ENCODE results near the gene HHAT.

DNA sequence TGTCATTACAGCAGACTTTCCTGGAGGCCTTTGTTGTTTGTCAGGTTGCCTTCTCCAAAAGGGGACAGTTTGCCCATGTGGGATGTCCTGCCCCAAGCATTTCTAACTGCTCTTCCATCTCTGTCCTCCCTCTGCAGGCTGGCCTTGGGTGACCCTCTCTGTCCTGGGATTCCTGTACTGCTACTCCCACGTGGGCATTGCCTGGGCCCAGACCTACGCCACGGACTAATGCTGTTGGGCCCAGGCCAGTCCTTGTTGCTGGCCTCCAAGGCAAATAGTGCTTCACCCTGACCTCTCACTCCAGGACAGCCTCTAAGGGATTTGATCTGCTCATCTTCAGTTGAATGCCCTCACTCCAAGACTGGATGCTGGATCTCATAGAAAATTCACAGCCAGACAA lies 345.4 kb downstream of the HHAT start:
- no peak for TF ChIP-seq EP300 (IDR thresholded peaks at IDR 0.05)
- TF ChIP-seq POLR2A (IDR thresholded peaks at IDR 0.05; ENCODE audit: low read depth): no peak

All from esophagus muscularis mucosa (tissue), 2 donors.